ENCODE results near the gene STK33.

- TF ChIP-seq POLR2A (IDR thresholded peaks at IDR 0.05; ENCODE audit: low read length) (no peak), GATA1 (IDR thresholded peaks at IDR 0.05; ENCODE audit: low read depth, low read length) (no peak)
Observed at GRCh38 chr11:8593455-8593854, 573 bp downstream of the STK33 start.

Data from erythroblast (primary cell).